Measurements from ENCODE around the gene ACKR3.

Gene ACKR3

GRCh38 chr2:236614551-236614950 is 44.9 kb downstream of the ACKR3 start:
- H3K9me3 ChIP-seq (ENCODE audit: control insufficient read depth, insufficient read depth, low read length), result no peaks in the 10 kb centered on the region
- H3K27ac ChIP-seq (ENCODE audit: low read depth, low read length), result no peak overlapping the region
- H3K36me3 ChIP-seq (ENCODE audit: control insufficient read depth, insufficient read depth, low read length), result no peaks in the 10 kb centered on the region
- no peaks in the 10 kb centered on the region for H3K4me1 ChIP-seq (ENCODE audit: control insufficient read depth, insufficient read depth, low read length)
- H3K9ac ChIP-seq (ENCODE audit: low read depth, low read length), result no peak overlapping the region
- no peaks in the 10 kb centered on the region for H3K27me3 ChIP-seq (ENCODE audit: control insufficient read depth, insufficient read depth, low read length)
- H3K4me3 ChIP-seq (ENCODE audit: low read depth, low read length), result no peak overlapping the region

- H3K27ac ChIP-seq (ENCODE audit: low read depth, low read length), result no peak overlapping the region
- no peak overlapping the region for H3K9ac ChIP-seq (ENCODE audit: low read depth, low read length)
- H3K36me3 ChIP-seq (ENCODE audit: control insufficient read depth, insufficient read depth, low read length), result no peaks in the 10 kb centered on the region
- no peak overlapping the region for H3K4me3 ChIP-seq (ENCODE audit: low read depth, low read length)
- H3K4me1 ChIP-seq (ENCODE audit: control insufficient read depth, insufficient read depth, low read length), result no peaks in the 10 kb centered on the region
- H3K9me3 ChIP-seq (ENCODE audit: control insufficient read depth, insufficient read depth, low read length), result no peaks in the 10 kb centered on the region
- H3K27me3 ChIP-seq (ENCODE audit: control insufficient read depth, insufficient read depth, low read length), result no peaks in the 10 kb centered on the region
These were observed 46.4 kb downstream of the ACKR3 start for GRCh38 chr2:236616031-236616430.

GRCh38 chr2:236616624-236617023 is 47.0 kb downstream of the ACKR3 start:
- H3K27me3 ChIP-seq (ENCODE audit: control insufficient read depth, insufficient read depth, low read length), result no peaks in the 10 kb centered on the region
- H3K9ac ChIP-seq (ENCODE audit: low read depth, low read length), result no peak overlapping the region
- H3K4me1 ChIP-seq (ENCODE audit: control insufficient read depth, insufficient read depth, low read length), result no peaks in the 10 kb centered on the region
- no peaks in the 10 kb centered on the region for H3K36me3 ChIP-seq (ENCODE audit: control insufficient read depth, insufficient read depth, low read length)
- no peak overlapping the region for H3K27ac ChIP-seq (ENCODE audit: low read depth, low read length)
- H3K9me3 ChIP-seq (ENCODE audit: control insufficient read depth, insufficient read depth, low read length), result no peaks in the 10 kb centered on the region
- no peak overlapping the region for H3K4me3 ChIP-seq (ENCODE audit: low read depth, low read length)

- H3K9ac ChIP-seq (ENCODE audit: low read depth, low read length), result no peak overlapping the region
- no peak overlapping the region for H3K4me3 ChIP-seq (ENCODE audit: low read depth, low read length)
- no peaks in the 10 kb centered on the region for H3K27me3 ChIP-seq (ENCODE audit: control insufficient read depth, insufficient read depth, low read length)
These were observed 47.7 kb downstream of the ACKR3 start for GRCh38 chr2:236617221-236617737.

GRCh38 chr2:236617796-236618195 is 48.2 kb downstream of the ACKR3 start:
- H3K4me3 ChIP-seq (ENCODE audit: low read depth, low read length), result no peak overlapping the region
- no peaks in the 10 kb centered on the region for H3K36me3 ChIP-seq (ENCODE audit: control insufficient read depth, insufficient read depth, low read length)
- H3K9me3 ChIP-seq (ENCODE audit: control insufficient read depth, insufficient read depth, low read length), result no peaks in the 10 kb centered on the region
- no peaks in the 10 kb centered on the region for H3K4me1 ChIP-seq (ENCODE audit: control insufficient read depth, insufficient read depth, low read length)
- no peak overlapping the region for H3K9ac ChIP-seq (ENCODE audit: low read depth, low read length)
- H3K27me3 ChIP-seq (ENCODE audit: control insufficient read depth, insufficient read depth, low read length), result no peaks in the 10 kb centered on the region
- no peak overlapping the region for H3K27ac ChIP-seq (ENCODE audit: low read depth, low read length)

More at GRCh38 chr2:236617221-236617737, 47.7 kb downstream of the ACKR3 start:
- Histone ChIP-seq H3K27ac (ENCODE audit: low read depth, low read length) (no peak overlapping the region), H3K36me3 (ENCODE audit: control insufficient read depth, insufficient read depth, low read length) (no peaks in the 10 kb centered on the region), H3K4me1 (ENCODE audit: control insufficient read depth, insufficient read depth, low read length) (no peaks in the 10 kb centered on the region), H3K9me3 (ENCODE audit: control insufficient read depth, insufficient read depth, low read length) (no peaks in the 10 kb centered on the region)

- Histone ChIP-seq H3K9me3 (ENCODE audit: control insufficient read depth, insufficient read depth, low read length) (no peaks in the 10 kb centered on the region), H3K36me3 (ENCODE audit: control insufficient read depth, insufficient read depth, low read length) (no peaks in the 10 kb centered on the region), H3K27ac (ENCODE audit: low read depth, low read length) (no peak overlapping the region), H3K4me3 (ENCODE audit: low read depth, low read length) (no peak overlapping the region), H3K27me3 (ENCODE audit: control insufficient read depth, insufficient read depth, low read length) (no peaks in the 10 kb centered on the region), H3K9ac (ENCODE audit: low read depth, low read length) (no peak overlapping the region), H3K4me1 (ENCODE audit: control insufficient read depth, insufficient read depth, low read length) (no peaks in the 10 kb centered on the region)
These were observed 48.7 kb downstream of the ACKR3 start for GRCh38 chr2:236618370-236618769.

- Histone ChIP-seq H3K9ac (ENCODE audit: low read depth, low read length) (no peak overlapping the region), H3K9me3 (ENCODE audit: control insufficient read depth, insufficient read depth, low read length) (no peaks in the 10 kb centered on the region), H3K27me3 (ENCODE audit: control insufficient read depth, insufficient read depth, low read length) (no peaks in the 10 kb centered on the region), H3K36me3 (ENCODE audit: control insufficient read depth, insufficient read depth, low read length) (no peaks in the 10 kb centered on the region), H3K4me1 (ENCODE audit: control insufficient read depth, insufficient read depth, low read length) (no peaks in the 10 kb centered on the region), H3K27ac (ENCODE audit: low read depth, low read length) (no peak overlapping the region), H3K4me3 (ENCODE audit: low read depth, low read length) (no peak overlapping the region)
These were observed 50.4 kb downstream of the ACKR3 start for GRCh38 chr2:236619910-236620612.

GRCh38 chr2:236621786-236622185 is 52.2 kb downstream of the ACKR3 start:
- no peaks in the 10 kb centered on the region for H3K27me3 ChIP-seq (ENCODE audit: control insufficient read depth, insufficient read depth, low read length)
- no peak overlapping the region for H3K9ac ChIP-seq (ENCODE audit: low read depth, low read length)
- H3K27ac ChIP-seq (ENCODE audit: low read depth, low read length), result no peak overlapping the region
- no peaks in the 10 kb centered on the region for H3K4me1 ChIP-seq (ENCODE audit: control insufficient read depth, insufficient read depth, low read length)
- H3K36me3 ChIP-seq (ENCODE audit: control insufficient read depth, insufficient read depth, low read length), result no peaks in the 10 kb centered on the region
- no peaks in the 10 kb centered on the region for H3K9me3 ChIP-seq (ENCODE audit: control insufficient read depth, insufficient read depth, low read length)
- H3K4me3 ChIP-seq (ENCODE audit: low read depth, low read length), result no peak overlapping the region

GRCh38 chr2:236622201-236622600 is 52.6 kb downstream of the ACKR3 start:
- H3K9me3 ChIP-seq (ENCODE audit: control insufficient read depth, insufficient read depth, low read length), result no peaks in the 10 kb centered on the region
- H3K36me3 ChIP-seq (ENCODE audit: control insufficient read depth, insufficient read depth, low read length), result no peaks in the 10 kb centered on the region
- H3K27me3 ChIP-seq (ENCODE audit: control insufficient read depth, insufficient read depth, low read length), result no peaks in the 10 kb centered on the region
- no peaks in the 10 kb centered on the region for H3K4me1 ChIP-seq (ENCODE audit: control insufficient read depth, insufficient read depth, low read length)
- H3K4me3 ChIP-seq (ENCODE audit: low read depth, low read length), result no peak overlapping the region
- H3K27ac ChIP-seq (ENCODE audit: low read depth, low read length), result no peak overlapping the region
- no peak overlapping the region for H3K9ac ChIP-seq (ENCODE audit: low read depth, low read length)

GRCh38 chr2:236622660-236623059 is 53.0 kb downstream of the ACKR3 start:
- Histone ChIP-seq H3K9me3 (ENCODE audit: control insufficient read depth, insufficient read depth, low read length) (no peaks in the 10 kb centered on the region), H3K9ac (ENCODE audit: low read depth, low read length) (no peak overlapping the region), H3K4me1 (ENCODE audit: control insufficient read depth, insufficient read depth, low read length) (no peaks in the 10 kb centered on the region), H3K27ac (ENCODE audit: low read depth, low read length) (no peak overlapping the region), H3K36me3 (ENCODE audit: control insufficient read depth, insufficient read depth, low read length) (no peaks in the 10 kb centered on the region), H3K4me3 (ENCODE audit: low read depth, low read length) (no peak overlapping the region), H3K27me3 (ENCODE audit: control insufficient read depth, insufficient read depth, low read length) (no peaks in the 10 kb centered on the region)

GRCh38 chr2:236623816-236624215 is 54.2 kb downstream of the ACKR3 start:
- H3K27me3 ChIP-seq (ENCODE audit: control insufficient read depth, insufficient read depth, low read length), result no peaks in the 10 kb centered on the region
- H3K4me1 ChIP-seq (ENCODE audit: control insufficient read depth, insufficient read depth, low read length), result no peaks in the 10 kb centered on the region
- no peak overlapping the region for H3K9ac ChIP-seq (ENCODE audit: low read depth, low read length)
- no peak overlapping the region for H3K4me3 ChIP-seq (ENCODE audit: low read depth, low read length)
- no peak overlapping the region for H3K27ac ChIP-seq (ENCODE audit: low read depth, low read length)
- H3K36me3 ChIP-seq (ENCODE audit: control insufficient read depth, insufficient read depth, low read length), result no peaks in the 10 kb centered on the region
- no peaks in the 10 kb centered on the region for H3K9me3 ChIP-seq (ENCODE audit: control insufficient read depth, insufficient read depth, low read length)

Data from HUES48 (cell line).